Upper lobe of left lung (tissue), 6 donors: ENCODE measurements around the gene LRP2BP. TPM values are rescaled to one million over a fixed set of nuclear protein-coding genes. Genes with fewer than 3 reads are reported as not detected.
A peak's percentile ranks its signal among the peaks of the same experiment; 100 is the strongest.

Source experiments
- ATAC-seq, 2 donors: fragments of 200-7000 bp; cut with Tn5 transposase; one replicate each; pipeline ENCODE4 v1.9.1; 2022; ENCODE audit warnings: mild to moderate bottlenecking in 2 of 2, moderate library complexity in 2 of 2; ENCODE audit not compliant: low FRiP score in 2 of 2
- DNase-seq, 2 donors: peaks; one replicate each; pipeline ENCODE4 v3.0.0-alpha.2; 2019 to 2020
- H3K27ac ChIP-seq, 4 donors: fragments of 200-600 bp; sonication (generic); one replicate each; pipeline ENCODE4 v1.5.1; 2016 to 2019
- H3K27me3 ChIP-seq, 4 donors: fragments of 200-600 bp; sonication (generic); one replicate each; pipeline ENCODE4 v1.5.1; 2017 to 2019
- H3K36me3 ChIP-seq, 4 donors: fragments of 200-600 bp; sonication (generic); one replicate each; pipeline ENCODE4 v1.5.1; 2016 to 2019
- H3K4me1 ChIP-seq, 4 donors: fragments of 200-600 bp; sonication (generic); one replicate each; pipeline ENCODE4 v1.5.1; 2018 to 2019
- H3K4me3 ChIP-seq, 4 donors: fragments of 200-600 bp; sonication (generic); one replicate each; pipeline ENCODE4 v1.5.1; 2017 to 2019; ENCODE audit warnings: mild to moderate bottlenecking in 2 of 4, moderate library complexity in 1 of 4
- H3K9me3 ChIP-seq, 4 donors: fragments of 200-600 bp; sonication (generic); one replicate each; pipeline ENCODE4 v1.5.1; 2018 to 2019
- EP300 ChIP-seq, 4 donors: sonication (generic); formaldehyde crosslinking; IDR thresholded peaks; one replicate each; pipeline ENCODE4 v1.5.1; 2017; ENCODE audit warnings: antibody characterized with exemption in 4 of 4, control low read depth in 2 of 4
- POLR2A ChIP-seq, 4 donors: fragments of 450-650 bp; IDR thresholded peaks; one replicate each; pipeline ENCODE4 v1.5.1; 2016 to 2017; ENCODE audit warnings: antibody characterized with exemption in 4 of 4, mild to moderate bottlenecking in 2 of 4
- POLR2AphosphoS5 ChIP-seq, 2 donors: sonication (generic); formaldehyde crosslinking; IDR thresholded peaks; one replicate each; pipeline ENCODE4 v1.5.1; 2017; ENCODE audit warnings: antibody characterized with exemption in 2 of 2
- WGBS, 2 donors: methylation state at CpG; one replicate each; pipeline ENCODE4 v1.1.5; 2017 to 2018; 5-methylcytosine and 5-hydroxymethylcytosine counted together
- total RNA-seq, 6 donors: library from RNA; depleted of rRNA in 4 of 6; stranded (reverse); fragments of >200 nt in 4 of 6; gene quantifications; one replicate each; pipeline versions ENCODE4 v1.1.0 to v1.2.1, GENCODE V29; 2016 to 2021
- TF ChIP-seq, protein P1 (sequence below), 6 experiments: fragments of 450-650 bp in 4 of 6; fragments of 200-600 bp in 2 of 6; sonication (generic) in 2 of 6; IDR thresholded peaks; one replicate each; pipeline ENCODE4 v1.5.1; 2016 to 2019; ENCODE audit warnings: antibody characterized with exemption in 6 of 6
- donor health status: DM: no; HTN: no; CAD: no; lungs with moderate emphysema.
- donor health status: DM: no; HTN: yes; CAD: no; lungs with severe emphysema.

LRP2BP gene
- total RNA-seq, 6 donors from 2014 or later: 0.40 to 4.7 (median 1.3) TPM

DNA sequence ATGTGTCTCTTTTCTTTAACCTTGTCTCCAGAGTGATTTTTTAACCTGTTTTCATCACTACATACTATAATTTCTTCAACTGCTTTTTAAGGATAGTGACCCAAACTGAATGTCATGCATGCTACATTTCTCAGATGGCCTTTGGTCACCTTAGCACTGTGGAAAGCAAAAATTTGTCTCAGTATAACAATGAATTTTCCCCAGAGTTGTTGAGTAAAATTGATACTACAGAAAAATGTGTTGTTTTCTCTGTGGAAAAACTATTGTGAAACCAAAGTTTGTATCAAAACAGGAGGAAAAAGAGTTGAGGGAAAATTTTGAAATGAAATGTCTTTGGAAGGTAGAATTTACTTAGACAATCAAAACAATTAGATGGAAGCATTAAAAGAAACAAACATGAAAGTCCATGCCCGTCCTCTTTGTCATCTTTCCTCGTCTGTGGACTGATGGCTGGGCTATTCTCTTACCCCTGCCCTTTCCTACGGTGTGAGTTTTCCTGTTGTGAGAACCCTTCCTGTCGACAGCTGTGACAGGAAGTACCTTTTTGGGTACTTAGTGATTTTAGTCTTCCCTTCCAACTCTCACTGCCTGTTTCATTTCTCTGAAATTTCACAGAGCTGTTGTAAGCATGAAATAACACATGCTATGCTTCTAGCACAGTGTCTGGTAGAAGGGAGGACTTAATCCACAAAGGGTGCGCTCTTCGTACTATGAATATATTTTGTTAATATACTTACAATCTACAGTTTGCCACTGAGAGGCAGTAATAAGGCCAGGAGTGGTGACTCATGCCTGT, 50.8 kb downstream of the LRP2BP start:
- DNase-seq (no peak), ATAC-seq (peak in 1 of 2 donors; percentile 20)
- H3K4me1 ChIP-seq: peaks cover 0 to 20% (median 7%) of the 10 kb centered on the region in 4 donors
- H3K4me3 ChIP-seq: no peak overlapping the region
- H3K27me3 ChIP-seq: no peaks in the 10 kb centered on the region
- H3K36me3 ChIP-seq: peaks cover 0 to 55% (median 25%) of the 10 kb centered on the region in 4 donors
- 62 to 68% methylated on average over 6 of the region's 6 CpGs for WGBS, 2 donors
- peak overlapping the region in 1 of 4 donors; percentile 7 for H3K27ac ChIP-seq
- TF ChIP-seq, protein P1, sequence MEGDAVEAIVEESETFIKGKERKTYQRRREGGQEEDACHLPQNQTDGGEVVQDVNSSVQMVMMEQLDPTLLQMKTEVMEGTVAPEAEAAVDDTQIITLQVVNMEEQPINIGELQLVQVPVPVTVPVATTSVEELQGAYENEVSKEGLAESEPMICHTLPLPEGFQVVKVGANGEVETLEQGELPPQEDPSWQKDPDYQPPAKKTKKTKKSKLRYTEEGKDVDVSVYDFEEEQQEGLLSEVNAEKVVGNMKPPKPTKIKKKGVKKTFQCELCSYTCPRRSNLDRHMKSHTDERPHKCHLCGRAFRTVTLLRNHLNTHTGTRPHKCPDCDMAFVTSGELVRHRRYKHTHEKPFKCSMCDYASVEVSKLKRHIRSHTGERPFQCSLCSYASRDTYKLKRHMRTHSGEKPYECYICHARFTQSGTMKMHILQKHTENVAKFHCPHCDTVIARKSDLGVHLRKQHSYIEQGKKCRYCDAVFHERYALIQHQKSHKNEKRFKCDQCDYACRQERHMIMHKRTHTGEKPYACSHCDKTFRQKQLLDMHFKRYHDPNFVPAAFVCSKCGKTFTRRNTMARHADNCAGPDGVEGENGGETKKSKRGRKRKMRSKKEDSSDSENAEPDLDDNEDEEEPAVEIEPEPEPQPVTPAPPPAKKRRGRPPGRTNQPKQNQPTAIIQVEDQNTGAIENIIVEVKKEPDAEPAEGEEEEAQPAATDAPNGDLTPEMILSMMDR (IDR thresholded peaks at IDR 0.05): no peak
- TF ChIP-seq POLR2A (IDR thresholded peaks at IDR 0.05): no peak
- TF ChIP-seq EP300 (IDR thresholded peaks at IDR 0.05): no peak
- TF ChIP-seq POLR2AphosphoS5 (IDR thresholded peaks at IDR 0.05): no peak
- no peaks in the 10 kb centered on the region for H3K9me3 ChIP-seq

DNA sequence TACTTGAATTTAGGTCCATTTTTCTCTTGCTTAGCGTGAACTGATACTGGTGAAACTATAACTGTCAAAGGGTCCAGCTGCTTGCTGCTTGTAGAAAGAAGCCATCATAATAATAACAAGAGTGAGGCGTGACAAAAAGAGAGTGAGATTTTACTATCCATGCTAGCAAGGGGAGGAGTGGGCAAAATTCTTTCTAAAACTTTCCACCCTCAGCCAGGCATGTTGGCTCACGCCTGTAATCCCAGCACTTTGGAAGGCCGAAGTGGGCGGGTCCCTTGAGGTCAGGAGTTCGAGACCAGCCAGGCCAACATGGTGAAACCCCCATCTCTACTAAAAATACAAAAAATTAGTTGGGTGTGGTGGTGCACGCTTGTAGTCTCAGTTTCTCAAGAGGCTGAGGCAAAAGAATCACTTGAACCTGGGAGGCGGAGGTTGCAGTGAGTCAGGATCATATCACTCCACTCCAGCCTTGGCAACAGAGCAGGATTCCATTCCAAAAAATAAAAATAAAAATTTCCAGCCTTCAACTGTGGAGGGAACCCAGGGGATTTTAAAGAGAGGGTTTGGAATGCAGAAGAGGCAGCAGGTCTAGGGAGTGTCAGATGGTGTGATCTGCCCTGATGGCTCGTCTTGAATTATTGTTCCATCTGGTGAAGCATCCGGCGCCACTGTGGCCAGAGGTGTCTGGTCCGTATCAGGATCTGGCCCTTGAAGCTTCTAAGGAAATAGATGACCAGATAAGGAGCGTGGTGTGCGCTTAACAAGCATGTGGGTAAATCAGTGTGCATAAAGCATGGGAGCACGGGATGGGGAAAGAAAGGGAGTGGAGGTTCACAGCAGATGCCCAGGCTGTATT, 51.8 kb downstream of the LRP2BP start:
- 66 to 76% methylated on average over 15 of the region's 15 CpGs for WGBS, 2 donors
- DNase-seq (no peak), ATAC-seq (peak; percentile 61 to 86)
- H3K36me3 ChIP-seq: peaks cover 0 to 51% (median 26%) of the 10 kb centered on the region in 4 donors
- no peak for TF ChIP-seq POLR2AphosphoS5 (IDR thresholded peaks at IDR 0.05)
- TF ChIP-seq, protein P1 (IDR thresholded peaks at IDR 0.05): no peak
- no peak for TF ChIP-seq EP300 (IDR thresholded peaks at IDR 0.05)
- no peak for TF ChIP-seq POLR2A (IDR thresholded peaks at IDR 0.05)
- H3K4me3 ChIP-seq: no peak overlapping the region
- no peaks in the 10 kb centered on the region for H3K27me3 ChIP-seq
- peaks cover 0 to 20% (median 7%) of the 10 kb centered on the region in 4 donors for H3K4me1 ChIP-seq
- no peaks in the 10 kb centered on the region for H3K9me3 ChIP-seq
- peak overlapping the region in 1 of 4 donors; percentile 7 for H3K27ac ChIP-seq

DNA sequence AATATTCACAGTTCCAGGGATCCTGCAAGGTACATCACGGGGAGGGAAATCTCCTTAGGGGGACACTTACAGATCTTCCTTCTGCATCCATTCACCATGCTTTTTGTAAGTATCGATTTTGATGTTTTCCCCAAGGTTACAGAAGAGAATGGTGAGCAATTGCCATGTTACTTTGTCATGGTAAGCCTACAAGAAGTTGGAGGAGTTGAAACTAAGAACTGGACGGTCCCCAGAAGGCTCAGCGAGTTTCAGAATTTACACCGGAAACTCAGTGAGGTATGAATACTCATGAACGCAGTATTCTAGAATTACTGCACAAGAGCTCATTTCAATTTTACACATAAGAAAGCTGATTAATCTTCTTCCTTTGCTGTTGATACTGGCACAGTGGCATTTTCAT, 53.9 kb downstream of the LRP2BP start:
- no peak for TF ChIP-seq EP300 (IDR thresholded peaks at IDR 0.05)
- TF ChIP-seq POLR2A (IDR thresholded peaks at IDR 0.05): no peak
- no peak for TF ChIP-seq POLR2AphosphoS5 (IDR thresholded peaks at IDR 0.05)
- TF ChIP-seq, protein P1 (IDR thresholded peaks at IDR 0.05): no peak
- H3K36me3 ChIP-seq: peaks cover 0 to 32% (median 22%) of the 10 kb centered on the region in 4 donors
- H3K4me3 ChIP-seq: no peak overlapping the region
- no peaks in the 10 kb centered on the region for H3K27me3 ChIP-seq
- H3K27ac ChIP-seq: no peak overlapping the region
- H3K4me1 ChIP-seq: peaks cover 0 to 20% (median 7%) of the 10 kb centered on the region in 4 donors
- ATAC-seq: no peak
- no peaks in the 10 kb centered on the region for H3K9me3 ChIP-seq
- 90 to 91% methylated on average over 6 of the region's 6 CpGs for WGBS, 2 donors
- no peak for DNase-seq

DNA sequence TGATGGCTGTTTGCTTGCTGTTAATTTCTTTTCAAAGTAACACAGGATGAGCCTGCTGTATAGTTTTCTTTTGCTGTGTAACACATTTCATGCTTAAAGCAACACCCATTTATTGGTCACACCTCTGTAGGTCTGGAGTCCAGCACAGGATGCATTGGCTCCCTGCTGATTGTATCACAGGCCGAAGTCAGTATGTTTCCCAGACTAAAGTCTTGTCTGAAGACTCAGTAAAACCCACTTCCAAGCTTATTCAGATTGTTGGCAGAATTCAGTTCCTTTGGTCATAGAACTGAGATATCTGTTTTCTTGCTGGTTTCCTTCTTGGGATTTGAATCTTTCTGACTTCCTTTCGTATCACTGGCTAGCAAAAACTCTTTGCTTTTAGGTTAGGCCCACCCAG, 54.3 kb downstream of the LRP2BP start:
- 74 to 82% methylated on average over 2 of the region's 2 CpGs for WGBS, 2 donors
- Histone ChIP-seq H3K9me3 (no peaks in the 10 kb centered on the region), H3K27ac (no peak overlapping the region), H3K4me3 (no peak overlapping the region), H3K27me3 (no peaks in the 10 kb centered on the region), H3K4me1 (peaks cover 0 to 20% (median 7%) of the 10 kb centered on the region in 4 donors), H3K36me3 (peaks cover 0 to 27% (median 22%) of the 10 kb centered on the region in 4 donors)
- TF ChIP-seq EP300 (IDR thresholded peaks at IDR 0.05) (no peak), POLR2A (IDR thresholded peaks at IDR 0.05) (no peak), POLR2AphosphoS5 (IDR thresholded peaks at IDR 0.05) (no peak)
- TF ChIP-seq, protein P1 (IDR thresholded peaks at IDR 0.05): no peak
- ATAC-seq (no peak), DNase-seq (no peak)
